GM12892 (cell line): Measurements from ENCODE around the gene TREM1.

ENCODE experiments used
- POLR2A ChIP-seq: IDR thresholded peaks from 2 replicates; pipeline ENCODE4 v1.6.1; 2011; ENCODE audit warnings: low read depth, low read length, control low read depth
- POLR2AphosphoS5 ChIP-seq: IDR thresholded peaks from 2 replicates; pipeline ENCODE4 v1.6.1; 2011; ENCODE audit warnings: low read depth, low read length, control low read depth

DNA sequence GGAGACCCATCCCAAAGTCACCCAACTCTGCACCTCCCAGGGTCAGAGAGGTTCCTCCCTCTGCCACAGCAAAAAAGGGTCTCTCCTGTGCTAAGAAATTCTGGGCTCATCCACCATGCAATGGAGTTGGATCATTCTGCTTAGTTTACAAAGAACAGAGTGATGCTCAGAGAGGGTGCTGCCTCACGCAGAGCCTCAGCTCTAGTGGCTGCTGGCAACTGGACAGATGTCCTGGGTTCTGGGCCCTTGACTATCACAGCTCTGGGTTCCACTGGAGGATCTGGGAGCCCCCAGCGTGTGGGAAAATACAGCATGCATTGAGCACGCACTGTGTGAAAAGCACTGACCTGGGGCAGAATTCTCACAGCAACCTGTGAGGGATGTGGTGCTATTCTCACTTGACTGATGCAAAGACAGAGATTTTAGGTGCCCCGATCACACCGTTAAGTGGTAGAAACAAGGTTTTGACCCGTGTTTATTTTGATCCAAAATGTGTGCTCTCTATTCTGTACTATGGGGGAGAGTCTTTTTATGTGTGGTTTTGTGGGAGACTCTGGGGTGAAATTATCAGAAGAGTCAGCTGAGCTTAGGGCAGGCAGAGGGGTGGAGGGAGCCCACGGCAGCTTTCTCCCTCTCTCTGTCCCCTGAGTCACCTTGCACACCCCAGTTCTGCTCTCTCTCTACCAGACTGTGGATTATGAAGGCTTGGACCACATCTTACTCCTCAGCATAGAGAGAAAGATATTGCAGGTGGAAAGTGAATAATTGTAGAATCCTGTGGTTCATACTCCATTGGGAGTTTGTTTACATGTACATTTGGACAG lies 38.4 kb downstream of the TREM1 start:
- no peak for TF ChIP-seq POLR2A
- no peak for TF ChIP-seq POLR2AphosphoS5
